HG03565 (cell line): ENCODE results near the gene HMGN1.
"Not testable (repeated sequence)": the region's sequence is repeated elsewhere in the genome, so short reads cannot be mapped to it uniquely, and the experiment has no call there.

Source experiments
- ATAC-seq: cut with Tn5 transposase; IDR thresholded peaks from one replicate; pipeline ENCODE4 v1.9.1; 2021; ENCODE audit warnings: mild to moderate bottlenecking, moderate library complexity; ENCODE audit not compliant: unreplicated experiment

HMGN1 gene

DNA sequence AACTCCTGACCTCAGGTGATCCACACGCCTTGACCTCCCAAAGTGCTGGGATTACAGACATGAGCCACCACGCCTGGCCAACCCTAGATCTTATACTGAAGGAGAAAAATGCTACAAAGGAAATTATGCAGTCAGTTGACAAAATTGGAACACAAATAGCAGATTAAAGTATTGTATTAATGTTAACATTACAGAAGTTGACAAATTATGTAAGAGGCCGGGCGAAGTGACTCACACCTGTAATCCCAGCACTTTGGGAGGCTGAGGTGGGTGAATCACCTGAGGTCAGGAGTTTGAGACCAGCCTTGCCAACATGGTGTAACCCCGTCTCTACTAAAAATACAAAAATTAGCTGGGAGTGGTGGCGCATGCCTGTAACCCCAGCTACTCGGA lies 21.0 kb upstream of the HMGN1 start:
- not testable (repeated sequence) for ATAC-seq

DNA sequence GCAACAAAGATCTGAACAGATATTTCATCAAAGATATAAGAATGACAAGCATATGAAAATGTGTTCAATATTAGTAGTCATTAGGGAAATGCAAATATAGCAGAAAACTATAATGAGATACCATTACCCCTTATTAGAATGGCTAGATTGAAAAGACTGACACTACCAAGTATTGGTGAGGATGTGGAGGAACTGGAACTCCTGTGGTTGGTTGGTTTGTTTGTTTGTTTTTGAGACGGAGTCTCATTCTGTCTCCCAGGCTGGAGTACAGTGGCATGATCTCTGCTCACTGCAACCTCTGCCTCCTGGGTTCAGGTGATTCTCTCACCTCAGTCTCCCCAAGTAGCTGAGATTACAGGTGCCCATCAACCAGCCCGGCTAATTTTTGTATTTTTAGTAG lies 18.9 kb upstream of the HMGN1 start:
- ATAC-seq = no peak

DNA sequence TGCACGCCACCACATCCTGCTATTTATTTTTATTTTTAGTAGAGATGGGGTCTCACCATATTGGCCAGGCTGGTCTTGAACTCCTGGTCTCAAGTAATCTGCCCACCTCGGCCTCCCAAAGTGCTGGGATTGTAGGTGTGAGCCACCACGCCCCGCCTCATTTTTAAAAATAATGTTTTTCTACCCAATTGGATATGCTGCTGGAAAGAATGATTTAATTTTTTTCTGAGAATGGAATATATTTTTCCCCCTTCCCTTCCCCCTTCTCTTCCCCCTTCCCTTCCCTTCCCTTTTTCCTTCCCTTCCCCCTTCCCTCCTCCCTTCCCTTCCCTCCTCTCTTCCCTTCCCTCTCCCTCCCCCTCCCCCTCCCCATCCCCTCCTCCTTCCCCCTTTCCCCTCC lies 17.7 kb upstream of the HMGN1 start:
- ATAC-seq = no peak

DNA sequence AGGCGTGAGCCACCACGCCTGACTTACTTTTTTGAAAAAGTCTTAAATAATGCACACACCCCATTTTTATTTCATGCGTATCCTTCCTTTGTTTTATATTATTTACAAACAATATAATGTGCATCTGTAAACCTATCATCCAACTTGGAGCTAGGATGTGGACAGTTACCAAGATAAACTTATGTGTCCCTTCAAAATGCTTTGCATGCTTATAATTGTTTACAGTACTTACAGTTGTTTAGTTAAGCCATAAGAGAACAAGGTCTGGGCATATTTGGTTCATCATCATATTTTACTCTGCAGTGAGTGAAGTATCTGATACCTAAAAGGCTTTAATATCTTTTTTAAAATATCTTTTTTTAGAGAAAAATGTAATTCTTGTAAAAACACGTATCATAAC lies 16.1 kb upstream of the HMGN1 start:
- no peak for ATAC-seq

DNA sequence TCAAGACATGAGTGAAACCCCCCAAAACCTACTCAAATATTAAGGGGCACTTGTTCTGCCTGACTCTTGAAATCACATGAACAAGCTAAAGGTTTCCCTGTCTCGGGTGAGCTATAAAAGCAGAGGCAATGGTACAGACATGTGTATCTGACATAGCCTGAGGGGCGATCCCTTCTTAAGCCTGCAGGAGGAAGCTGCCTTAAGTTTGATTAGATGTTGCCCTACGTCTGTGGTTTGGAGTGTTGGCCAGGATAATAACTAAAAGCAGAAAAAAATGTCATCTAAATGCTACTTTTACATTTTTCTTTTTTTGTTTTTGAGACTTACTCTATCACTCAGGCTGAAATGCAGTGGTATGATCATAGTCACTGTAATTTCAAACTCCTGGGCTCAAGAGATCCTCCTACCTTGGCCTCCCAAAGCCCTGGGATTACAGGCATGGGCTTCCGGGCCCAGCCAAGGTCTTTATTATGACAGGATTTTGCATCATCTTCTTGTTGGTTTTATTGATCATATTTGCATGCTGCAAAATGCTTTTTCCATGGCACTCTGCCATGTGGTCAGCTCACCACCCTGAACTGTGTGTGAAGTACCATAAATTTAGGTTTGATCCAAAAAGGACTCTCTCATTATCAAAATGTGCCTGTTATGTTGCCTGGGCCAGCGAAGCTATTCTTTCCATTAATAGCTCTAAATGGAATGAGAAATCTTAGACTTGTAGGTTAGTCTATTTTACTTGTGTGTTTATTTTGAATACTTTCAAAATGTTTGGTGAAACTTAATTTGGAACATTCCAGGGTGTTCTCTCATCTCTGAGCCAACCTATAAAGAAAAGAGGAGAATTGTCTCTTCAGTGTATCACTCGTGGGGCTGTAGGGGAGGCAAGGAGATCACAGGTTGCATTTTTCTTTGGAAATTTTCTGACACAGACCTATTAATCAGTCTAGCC lies 15.0 kb upstream of the HMGN1 start:
- ATAC-seq = no peak

DNA sequence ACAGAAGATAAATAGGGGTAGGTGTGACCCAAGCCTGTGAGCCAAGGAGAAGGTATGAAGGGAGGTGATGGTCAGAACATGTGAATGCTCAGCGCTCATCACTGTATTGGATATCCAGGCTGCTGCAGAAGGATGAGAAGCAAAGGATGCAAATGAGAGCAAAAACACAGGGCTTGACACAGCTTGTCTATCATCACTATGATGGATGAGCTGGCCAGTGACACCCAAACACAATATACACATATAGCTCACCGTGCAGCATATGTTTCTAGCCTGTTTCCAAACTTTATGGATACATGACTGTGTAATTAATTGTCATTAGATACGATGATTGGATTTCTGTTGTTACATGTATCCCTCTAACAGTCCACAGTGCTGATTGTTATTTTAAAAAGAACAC lies 13.8 kb upstream of the HMGN1 start:
- no peak for ATAC-seq

DNA sequence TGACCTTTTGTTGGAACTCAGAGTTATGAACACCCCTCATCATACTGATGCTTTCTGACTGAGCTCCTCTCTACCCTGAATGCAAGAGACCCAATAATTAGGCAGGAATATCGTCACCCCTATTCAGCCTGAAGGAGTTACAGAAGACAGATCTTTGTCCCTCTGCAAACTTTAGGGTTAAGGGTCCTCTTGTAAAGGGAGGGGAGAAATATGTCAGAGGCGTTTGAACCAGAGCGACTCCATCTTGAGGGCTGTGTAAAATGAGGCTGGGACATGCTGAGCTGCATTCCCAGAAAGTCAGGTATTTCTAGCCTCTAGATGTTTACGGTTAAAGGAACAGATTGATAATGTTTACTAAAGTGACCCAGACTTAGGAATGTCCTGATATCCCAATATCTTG lies 10.5 kb upstream of the HMGN1 start:
- no peak for ATAC-seq

DNA sequence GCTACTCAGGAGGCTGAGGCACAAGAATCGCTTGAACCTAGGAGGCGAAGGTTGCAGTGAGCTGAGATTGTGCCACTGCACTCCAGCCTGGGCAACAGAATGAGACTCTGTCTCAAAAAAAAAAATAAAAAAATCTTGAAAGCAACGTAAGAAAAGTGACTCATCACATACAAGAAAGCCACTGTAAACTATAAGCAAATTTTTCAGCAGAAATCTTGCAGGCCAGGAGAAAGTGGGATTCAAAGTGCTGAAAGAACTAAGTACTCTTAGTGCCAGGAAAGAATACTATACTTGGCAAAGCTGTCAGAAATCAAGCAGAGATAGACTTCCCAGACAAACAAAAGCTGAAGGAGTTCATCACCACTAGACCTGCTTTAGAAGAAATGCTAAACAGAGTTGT lies 4.4 kb upstream of the HMGN1 start:
- ATAC-seq = no peak

DNA sequence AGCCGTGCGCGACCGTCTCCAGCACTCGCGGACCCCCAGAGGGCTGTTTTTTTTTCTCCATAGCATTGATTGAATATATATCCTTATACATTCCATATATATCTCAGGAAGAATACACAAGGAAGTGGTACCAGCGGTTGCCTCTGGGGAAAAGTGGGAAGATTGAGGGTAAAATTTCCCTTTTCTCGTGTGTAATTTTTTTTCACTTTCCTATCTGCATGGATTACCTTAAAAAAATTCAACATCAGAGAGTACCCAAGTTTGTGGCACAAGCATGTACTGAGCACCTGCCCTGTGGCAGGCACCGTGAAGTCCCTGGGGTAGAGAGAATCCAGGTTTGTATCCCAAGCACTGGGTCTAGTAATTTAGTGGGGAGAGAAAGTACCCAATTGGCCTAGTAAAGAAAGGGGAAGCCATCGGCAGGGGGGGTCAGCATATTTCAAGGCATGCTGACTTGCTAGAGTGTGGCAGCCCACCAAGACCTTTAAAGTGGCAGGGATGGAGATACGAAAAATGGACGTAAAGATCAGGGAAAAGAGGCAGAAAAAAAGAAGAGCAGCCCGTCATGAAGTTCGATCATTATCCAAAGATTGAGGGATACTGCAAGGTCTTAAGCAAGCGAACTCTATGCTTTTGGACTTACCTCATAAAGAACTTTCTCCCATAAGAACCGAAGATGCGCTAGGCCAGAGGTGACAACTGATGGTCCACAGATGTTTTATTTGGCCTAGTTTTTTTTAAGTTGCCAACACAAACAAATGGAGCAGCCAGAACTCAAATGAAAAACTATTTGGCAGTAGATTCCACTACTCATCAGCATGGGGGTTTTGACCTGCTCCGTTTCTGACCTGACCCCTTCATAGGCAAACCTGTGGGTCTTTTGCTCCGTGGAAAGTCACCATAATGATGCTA lies 1.5 kb upstream of the HMGN1 start:
- no peak for ATAC-seq

DNA sequence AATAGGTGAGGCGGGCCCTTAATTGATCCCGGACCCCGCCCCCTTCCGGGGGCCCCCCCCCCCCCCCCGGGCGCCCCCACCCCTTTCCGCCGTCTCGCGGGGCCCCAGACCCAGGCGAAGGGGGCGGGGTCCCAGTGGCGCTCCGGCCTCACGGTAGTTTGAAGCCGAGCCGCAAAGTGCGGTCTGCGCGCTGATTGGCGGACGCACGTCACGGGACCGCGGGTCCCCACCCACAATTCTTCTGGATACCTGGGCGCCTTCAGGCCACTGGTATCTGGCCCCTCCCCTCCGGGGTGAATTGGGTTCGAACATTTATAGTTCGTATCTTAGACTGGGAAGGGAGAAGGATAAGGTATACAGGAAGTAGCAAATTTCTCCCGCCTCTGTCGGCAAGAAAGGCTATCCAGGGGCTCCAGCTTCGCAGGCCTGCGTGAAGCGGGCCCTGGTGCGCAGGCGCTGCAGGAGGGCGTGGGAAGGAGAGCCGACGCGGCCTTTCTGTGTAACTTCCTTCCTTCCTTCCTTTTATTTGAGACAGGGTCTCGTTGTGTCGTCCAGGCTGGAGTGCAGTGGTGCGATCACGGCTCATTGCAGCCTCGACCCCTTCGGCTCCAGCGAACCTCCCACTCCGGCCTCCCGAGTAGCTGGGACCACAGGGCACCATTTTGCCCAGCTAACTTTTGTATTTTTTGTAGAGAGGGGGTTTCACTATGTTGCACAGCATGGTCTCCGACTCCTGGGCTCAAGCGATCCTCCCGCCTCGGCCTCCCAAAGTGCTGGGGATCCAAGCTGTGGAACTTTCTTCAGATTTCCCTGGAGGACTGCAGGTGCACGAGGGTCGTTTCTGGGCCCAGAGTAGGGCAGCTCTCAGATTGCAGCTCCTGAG lies 564 bp upstream of the HMGN1 start:
- ATAC-seq = peak; percentile 75

DNA sequence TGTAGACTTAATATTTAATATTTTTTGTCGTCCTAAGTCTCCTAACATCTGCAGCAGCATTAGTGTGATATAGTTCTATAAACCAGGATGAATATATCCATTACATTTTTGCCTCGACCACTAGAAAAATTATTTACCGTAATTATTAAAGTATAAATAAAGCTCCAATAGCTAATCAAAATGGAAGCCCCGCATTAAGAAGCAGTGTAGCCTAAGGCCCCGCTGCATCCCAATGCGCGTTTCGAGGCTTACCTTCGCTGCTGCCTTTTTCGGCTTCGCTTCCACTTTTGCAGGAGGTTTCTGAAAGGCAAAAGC lies 891 bp downstream of the HMGN1 start:
- no peak for ATAC-seq

DNA sequence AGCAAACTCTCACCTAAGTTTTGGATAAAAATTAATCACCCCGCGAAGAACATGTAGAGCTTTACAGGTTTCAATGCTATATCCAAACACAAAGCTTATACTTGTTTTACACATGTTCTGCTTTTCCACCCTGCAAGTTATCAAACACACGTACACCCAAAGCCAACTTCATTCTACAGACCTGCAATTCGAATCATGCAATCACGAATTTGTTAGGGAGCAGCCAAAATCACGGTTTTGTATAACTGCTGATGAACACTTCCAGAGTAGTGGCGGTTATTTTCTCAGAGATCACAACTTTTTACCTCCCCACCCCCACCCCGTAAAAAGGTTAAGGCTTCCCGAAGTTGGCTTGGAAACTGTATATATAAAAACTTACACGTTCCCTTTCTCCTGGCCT lies 1.4 kb downstream of the HMGN1 start:
- no peak for ATAC-seq

DNA sequence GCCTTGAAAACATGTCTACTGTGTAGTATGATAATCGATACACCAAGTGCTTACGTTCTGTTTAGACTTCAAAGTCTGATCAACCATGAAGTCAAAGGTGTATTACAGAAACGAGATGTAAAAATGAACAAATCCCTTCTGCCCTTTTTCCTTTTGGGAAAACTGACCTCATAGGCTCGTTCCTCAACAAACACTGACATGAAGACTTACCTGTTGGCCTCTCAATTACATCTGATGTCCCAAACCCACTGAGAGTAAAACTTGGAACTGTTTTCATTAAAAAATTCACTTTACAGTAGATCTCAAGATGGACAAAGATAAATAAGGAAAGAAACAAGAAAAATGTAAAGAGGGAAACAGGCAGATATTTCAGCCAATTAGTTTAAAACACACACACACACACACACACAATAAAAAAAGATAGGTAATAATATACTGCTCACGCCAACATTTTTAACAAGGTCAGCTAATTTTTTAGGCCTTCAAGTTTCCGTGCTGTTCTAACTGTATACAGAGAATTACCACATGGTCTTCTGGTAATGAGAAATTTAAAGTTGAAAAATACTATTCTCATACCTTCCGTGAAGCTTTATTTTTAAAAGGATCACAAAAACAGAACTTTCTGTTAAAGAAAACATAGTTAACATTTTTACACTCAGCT lies 2.1 kb downstream of the HMGN1 start:
- ATAC-seq = no peak

DNA sequence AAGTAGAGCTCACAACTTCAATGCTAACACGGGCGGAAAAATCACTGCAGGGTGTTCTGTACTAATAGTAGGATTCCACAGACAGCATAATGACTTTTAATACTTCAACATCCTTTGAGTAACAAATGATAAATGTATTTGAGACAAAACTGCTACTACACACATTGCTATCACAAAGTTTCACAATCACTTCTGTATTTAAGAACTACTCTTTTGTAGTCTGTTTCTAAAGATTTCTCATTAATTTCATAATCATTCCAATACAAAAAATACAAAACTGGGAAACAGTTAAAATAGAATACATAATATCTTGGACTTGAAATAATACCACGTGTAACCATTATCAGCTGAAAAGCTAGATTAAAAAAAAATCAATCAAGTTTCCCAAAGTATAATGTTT lies 2.7 kb downstream of the HMGN1 start:
- no peak for ATAC-seq

DNA sequence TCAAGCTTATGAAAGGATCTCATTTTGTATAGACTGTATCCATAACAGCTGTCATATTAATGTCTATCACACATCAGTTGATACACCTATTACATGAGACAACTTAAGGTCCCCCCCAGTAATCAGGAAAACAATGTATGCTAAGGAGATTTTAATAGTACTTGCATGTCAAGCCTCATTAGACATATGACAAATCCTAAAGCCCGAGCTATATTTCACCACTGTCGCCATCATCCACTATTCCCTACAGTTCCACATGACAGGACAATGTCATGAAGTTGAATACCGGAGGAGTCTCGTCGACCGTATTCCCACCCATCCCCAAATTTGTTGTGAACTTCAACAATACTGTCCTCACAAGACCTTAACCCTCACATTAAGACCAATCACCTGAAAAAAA lies 3.4 kb downstream of the HMGN1 start:
- no peak for ATAC-seq

DNA sequence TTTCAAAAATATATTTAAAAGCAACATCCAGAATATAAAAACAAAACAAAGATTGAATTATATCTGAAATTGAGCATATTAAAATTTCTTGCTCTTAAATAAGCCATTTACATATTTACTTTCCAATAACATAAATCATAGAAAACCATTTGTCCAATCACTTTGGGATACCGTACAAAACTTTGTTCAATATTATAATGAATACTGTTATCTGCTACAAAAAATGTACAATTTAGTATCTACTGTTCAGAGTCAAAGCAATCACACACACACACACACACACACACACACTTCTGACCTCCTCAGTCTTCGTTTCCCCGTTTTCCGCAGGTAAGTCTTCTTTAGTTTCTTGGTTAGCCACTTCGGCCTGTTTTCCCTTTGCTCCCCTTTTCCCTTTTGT lies 4.0 kb downstream of the HMGN1 start:
- ATAC-seq = no peak

DNA sequence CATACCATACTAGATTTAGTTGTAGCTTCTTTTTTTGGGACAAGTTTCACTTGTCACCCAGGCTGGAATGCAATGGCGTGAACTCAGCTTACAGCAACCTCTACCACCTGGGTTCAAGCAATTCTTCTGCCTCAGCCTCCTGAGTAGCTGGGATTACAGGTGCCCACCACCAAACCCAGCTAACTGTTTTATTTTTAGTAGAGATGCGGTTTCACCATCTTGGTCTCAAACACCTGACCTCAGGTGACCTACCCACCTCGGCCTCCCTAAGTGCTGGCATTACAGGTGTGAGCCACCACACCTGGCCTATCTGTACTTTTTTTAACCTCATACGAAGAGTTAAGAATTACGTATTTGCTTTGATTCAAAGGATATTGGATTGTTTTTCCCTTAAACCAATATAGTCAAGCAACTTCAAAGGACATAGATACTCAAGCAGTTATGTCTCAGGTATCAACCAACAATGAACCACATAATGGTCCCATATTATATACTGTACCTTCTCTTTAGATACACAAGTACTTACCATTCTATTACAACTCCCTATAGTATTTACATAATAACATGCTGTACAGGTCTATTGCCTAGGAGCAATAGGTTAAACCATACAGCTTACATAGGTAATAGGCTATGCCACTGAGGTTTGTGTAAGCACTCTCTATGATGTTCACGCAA lies 7.5 kb downstream of the HMGN1 start:
- no peak for ATAC-seq

DNA sequence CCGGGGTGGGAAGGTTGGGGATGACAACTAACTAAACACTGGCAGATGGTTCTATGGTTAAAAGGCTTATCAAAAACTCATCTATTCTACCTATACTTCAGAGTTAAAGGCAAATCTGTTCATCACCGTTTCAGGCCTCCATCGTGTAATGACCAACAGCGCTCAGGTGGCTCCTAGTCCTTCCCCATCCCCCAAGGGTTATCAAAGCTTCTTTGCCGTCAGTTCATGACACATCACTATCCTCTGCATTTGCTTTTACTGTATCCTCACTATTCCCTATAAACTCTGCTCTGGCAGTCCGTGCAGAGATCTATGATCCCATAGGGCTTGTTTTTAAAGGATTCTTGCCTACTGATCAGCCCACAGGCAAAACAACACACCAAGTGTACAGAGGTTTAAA lies 8.2 kb downstream of the HMGN1 start:
- ATAC-seq = no peak

DNA sequence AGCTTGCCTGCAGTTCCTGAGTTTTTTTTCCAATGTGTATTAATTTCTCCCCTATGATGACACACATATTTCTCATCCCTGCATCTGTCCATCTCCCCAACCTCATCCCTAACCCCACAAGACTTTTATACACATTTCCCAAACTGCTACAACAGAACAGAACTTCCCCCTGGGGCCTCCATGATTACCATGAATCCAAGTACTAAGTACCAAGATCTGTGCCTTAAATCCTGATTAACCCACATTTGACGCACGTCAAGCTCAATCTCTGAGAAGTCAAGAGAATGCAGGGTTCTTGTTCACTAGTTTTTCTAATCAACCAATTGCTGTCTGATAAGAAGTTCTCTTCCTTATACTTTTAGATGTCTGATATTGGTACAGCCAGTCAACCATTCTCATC lies 9.7 kb downstream of the HMGN1 start:
- no peak for ATAC-seq

DNA sequence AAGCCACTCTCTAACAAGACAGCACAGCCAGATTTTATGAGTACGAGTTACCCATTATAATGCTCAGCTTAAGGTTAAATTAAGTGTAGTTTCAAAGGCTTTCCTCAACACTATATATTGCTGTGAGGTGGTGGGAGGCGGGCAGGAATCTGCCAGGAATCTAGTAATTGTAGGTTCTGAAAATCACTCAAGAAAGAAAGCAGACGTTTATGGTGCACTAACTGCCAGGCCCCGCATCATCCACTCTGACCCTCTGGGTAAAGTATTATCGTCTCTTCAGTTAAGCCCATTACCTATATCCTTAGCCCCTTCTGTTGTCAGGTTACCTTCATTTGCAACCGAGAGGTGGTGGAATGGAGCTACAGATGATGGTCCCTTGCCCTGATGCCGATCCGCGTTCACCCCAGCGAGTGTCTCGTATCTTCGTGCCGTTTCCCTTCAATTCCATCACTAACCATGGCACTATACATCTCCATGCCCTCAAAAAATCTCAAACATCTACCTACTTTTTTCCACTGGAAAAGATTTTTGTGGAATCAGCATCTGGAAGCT lies 12.4 kb downstream of the HMGN1 start:
- ATAC-seq = no peak
